ENCODE measurements around the gene DAGLA.
"Not testable (repeated sequence)": the region's sequence is repeated elsewhere in the genome, so short reads cannot be mapped to it uniquely, and the experiment has no call there.

The DAGLA gene

DNA sequence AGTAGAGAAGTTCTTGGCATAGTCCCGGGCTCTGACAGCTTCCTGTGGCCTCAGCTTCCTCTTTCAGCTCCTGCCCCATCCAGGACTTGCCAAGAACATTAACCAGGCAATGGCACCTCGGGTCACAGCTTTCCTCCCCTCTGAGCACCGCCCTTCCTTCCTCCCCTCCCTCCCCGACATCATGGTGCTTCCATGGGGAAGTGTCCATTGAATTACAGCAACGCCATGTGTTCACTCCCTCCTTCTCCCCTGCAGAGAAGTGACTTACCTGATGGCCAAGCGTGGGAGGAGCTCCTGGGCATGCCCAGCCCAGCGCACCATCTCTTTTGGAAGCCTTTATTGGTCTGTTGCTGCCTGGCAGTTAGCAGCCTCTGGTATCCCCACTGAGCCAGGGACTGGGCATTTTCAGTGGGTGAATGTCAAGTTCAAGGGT is 25.8 kb upstream of the DAGLA start:
- in situ Hi-C loops (cut with HindIII; ENCODE audit: low pct_unique_long_range_greater_than_20kb, low sequenced_read_pairs): no loop called here
- TF ChIP-seq JUND (IDR thresholded peaks at IDR 0.05; ENCODE audit: low read depth): no peak
- DNase-seq (ENCODE audit: low read depth in 1 of 2, low spot score in 1 of 2): no peak

DNA sequence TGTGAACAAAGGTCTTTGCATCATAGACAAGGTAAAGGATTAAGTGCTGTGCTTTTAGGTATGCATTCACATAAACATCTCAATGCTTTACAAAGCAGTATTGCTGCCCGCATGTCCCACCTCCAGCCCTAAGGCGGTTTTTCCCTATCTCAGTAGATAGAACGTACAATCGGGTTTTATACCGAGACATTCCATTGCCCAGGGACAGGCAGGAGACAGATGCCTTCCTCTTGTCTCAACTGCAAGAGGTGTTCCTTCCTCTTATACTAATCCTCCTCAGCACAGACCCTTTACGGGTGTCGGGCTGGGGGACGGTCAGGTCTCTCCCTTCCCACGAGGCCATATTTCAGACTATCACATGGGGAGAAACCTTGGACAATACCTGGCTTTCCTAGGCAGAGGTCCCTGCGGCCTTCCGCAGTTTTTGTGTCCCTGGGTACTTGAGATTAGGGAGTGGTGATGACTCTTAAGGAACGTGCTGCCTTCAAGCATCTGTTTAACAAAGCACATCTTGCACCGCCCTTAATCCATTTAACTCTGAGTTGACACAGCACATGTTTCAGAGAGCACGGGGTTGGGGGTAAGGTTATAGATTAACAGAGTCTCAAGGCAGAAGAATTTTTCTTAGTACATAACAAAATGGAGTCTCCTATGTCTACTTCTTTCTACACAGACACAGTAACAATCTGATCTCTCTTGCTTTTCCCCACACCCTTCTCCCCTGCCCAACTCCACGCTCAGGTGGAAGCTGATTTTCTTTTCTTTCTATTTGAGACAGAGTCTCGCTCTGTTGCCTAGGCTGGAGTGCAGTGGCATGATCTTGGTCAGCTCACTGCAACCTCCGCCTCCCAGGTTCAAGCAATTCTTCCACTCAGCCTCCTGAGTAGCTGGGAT is 24.7 kb upstream of the DAGLA start:
- DNase-seq (ENCODE audit: low read depth in 1 of 2, low spot score in 1 of 2); in situ Hi-C loops (cut with HindIII; ENCODE audit: low pct_unique_long_range_greater_than_20kb, low sequenced_read_pairs): not testable (repeated sequence)

DNA sequence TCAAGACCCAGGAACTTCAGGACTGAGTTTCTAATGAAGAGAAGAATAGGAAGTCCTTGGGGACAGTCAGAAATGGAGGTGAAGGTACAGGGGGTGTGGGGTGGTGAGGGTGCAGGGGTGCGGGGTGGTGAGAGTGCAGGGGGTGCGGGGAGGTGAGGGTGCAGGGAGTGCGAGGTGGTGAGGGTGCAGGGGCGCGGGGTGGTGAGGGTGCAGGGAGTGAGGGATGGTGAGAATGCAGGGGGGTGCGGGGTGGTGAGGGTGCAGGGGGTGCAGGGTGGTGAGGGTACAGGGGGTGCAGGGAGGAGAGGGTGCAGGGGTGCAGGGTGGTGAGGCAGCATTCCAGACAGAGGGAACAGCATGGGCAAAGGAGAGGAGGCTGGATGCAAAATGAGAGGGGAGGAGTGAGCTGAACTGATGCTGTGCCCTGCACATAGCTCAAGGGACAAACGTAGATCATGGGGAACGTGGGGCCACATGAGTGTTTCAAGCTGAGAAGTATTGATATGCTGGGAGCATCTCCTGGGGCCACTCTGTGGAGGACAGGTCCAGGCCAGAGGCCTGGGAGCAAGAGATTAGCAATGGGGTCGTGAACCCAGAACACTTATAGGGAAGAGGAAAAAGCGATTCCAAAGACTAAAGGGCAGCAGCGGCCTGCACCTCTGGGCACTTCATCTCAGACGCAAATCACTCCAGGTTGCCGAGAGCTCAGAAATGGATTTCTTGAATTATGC is 23.7 kb upstream of the DAGLA start:
- TF ChIP-seq JUND (IDR thresholded peaks at IDR 0.05; ENCODE audit: low read depth): no peak
- in situ Hi-C loops (cut with HindIII; ENCODE audit: low pct_unique_long_range_greater_than_20kb, low sequenced_read_pairs): no loop called here
- no peak for DNase-seq (ENCODE audit: low read depth in 1 of 2, low spot score in 1 of 2)

DNA sequence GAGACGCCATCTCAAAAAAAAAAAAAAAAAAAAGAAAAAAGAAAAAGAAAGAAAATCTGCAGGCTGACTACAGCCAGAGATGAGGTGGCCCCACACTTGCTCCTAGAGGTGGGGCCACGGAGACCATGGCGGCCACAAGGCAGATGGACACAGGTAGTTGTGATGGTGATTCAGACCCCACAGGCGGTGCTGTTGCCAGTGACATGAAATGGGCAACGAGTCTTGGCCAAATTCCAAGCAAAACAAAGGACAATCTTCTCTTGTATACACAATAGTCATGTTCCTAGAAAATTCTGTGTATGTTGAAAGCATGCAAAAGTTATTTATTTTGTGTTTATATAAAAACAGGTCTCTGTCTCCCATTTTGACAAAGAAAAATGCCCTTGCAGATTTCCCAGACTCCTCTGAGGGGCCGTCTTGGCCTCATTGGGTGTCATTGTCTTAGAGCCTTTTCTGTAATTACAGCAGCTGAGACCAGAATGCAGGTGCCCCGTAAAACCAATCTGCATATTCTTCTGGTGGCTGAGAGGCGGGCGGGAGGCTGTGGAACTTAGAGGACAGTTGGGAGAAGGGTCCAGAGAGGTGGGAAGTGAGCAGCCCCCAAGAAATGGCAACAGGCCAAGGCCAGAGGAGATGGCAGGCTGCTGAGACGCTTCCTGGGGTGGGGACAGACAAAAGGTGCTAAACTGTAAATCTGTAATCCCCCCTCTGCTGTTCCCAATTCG is 22.5 kb upstream of the DAGLA start:
- in situ Hi-C loops (cut with HindIII; ENCODE audit: low pct_unique_long_range_greater_than_20kb, low sequenced_read_pairs): no loop called here
- DNase-seq (ENCODE audit: low read depth in 1 of 2, low spot score in 1 of 2): no peak
- no peak for TF ChIP-seq JUND (IDR thresholded peaks at IDR 0.05; ENCODE audit: low read depth)

DNA sequence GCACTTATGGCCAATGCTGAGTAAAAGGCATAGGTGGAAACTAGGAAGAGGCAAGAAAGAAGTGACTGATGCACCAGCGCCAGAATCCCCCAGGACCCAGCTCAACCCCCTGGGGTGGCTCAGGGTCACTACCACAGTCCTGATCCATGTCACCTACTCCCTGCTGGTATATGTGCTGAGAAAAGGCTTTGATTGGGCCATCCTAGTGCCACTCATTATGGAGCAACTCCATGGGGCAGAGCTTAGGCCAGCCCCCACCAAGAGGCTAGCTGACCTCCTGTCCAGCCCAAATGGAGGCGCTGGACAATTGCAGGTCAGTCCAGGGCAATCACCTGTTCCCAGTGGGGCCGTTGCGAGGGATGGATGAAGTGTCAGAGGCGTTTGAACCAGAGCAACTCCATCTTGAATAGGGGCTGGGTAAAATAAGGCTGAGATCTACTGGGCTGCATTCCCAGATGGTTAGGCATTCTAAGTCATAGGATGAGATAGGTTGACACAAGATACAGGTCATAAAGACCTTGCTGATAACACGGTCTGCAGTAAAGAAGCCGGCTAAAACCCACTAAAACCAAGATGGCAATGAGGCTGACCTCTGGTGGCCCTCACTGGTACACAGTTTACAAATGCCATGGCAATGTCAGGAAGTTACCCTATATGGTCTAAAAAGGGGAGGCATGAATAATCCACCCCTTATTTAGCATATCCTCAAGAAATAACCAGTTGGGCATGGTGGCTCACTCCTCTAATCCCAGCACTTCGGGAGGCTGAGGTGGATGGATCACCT is 20.6 kb upstream of the DAGLA start:
- TF ChIP-seq JUND (IDR thresholded peaks at IDR 0.05; ENCODE audit: low read depth): no peak
- in situ Hi-C loops (cut with HindIII; ENCODE audit: low pct_unique_long_range_greater_than_20kb, low sequenced_read_pairs): no loop called here
- peak in 1 of 2 experiments; percentile 63 for DNase-seq (ENCODE audit: low read depth in 1 of 2, low spot score in 1 of 2)

DNA sequence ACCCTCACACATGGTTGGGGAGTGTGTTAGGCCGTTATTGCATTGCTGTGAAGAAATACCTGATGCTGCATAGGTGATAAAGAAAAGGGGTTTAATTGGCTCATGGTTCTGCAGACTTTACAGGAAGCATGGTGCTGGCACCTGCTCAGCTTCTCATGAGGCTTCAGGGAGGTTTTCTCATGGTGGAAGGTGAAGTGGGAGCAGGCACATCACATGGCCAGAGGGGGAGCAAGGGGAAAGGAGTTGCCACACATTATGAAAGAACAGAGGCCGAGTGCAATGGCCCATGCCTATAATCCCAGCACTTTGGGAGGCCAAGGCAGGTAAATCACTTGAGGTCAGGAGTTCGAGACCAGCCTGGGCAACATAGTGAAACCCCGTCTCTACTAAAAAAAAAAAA is 19.2 kb upstream of the DAGLA start:
- in situ Hi-C loops (cut with HindIII; ENCODE audit: low pct_unique_long_range_greater_than_20kb, low sequenced_read_pairs): not testable (repeated sequence)

DNA sequence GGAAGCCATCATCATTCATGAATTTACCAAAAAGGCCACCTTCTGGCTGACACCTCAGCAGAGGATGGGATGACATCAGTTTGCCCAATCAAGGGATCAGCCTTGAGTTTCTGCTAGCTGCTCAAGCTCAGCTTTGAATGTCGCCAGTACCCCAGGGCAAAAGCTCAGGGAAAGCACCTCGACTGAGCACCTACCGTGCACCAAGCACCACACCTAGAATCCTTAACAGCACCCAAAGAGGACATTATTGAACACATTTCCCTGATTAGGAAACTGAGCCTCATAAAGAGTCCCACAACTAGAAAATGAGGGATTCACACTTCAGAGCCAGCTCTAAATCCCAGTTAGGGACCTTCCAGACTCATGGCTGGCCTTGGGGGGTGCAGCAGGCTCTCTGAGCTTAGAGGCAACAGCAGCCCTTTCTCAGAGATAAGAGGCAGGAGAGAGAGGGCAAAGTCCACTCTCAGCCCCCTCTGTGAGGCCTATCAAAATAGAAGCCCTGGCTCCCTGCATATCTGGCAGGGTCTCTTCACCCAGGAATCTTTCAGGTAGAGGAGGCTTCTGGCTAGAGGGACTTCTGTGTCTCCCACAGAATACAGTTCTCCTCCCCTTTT is 13.4 kb upstream of the DAGLA start:
- no peak for DNase-seq (ENCODE audit: low read depth in 1 of 2, low spot score in 1 of 2)
- no peak for TF ChIP-seq JUND (IDR thresholded peaks at IDR 0.05; ENCODE audit: low read depth)
- in situ Hi-C loops (cut with HindIII; ENCODE audit: low pct_unique_long_range_greater_than_20kb, low sequenced_read_pairs): no loop called here

More for the DNA sequence above, 19.2 kb upstream of the DAGLA start:
- peak in 1 of 2 experiments; percentile 68 for DNase-seq (ENCODE audit: low read depth in 1 of 2, low spot score in 1 of 2)

DNA sequence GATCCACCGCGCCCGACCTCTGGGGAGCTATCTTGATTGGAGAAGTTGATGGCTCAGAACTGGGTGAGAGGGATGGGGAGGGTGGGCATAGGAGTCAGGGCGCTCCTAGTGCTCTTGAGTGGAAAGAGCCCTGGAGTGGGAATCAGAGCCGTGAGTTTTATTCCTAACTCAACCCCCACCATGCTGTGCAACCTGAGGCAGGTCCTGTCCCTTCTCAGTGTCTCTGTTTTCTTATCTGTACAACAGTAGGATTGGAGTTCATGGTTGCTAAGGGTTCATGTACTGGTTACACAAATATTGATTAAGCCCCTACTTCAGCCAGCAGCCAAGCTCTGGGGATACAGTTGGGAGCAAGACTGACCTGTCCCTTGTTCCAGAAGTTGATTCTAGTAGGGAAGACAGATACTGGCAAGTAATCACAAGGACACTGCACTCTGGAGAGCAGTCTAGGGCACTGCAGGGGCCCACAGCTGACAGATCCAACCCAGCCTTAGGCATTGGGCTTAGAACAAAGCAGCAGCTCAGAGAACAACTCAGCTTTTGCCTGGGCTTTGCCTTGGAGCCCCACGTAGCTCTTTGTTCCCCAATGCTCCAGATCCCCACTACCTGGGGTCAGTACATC is 12.4 kb upstream of the DAGLA start:
- TF ChIP-seq JUND (IDR thresholded peaks at IDR 0.05; ENCODE audit: low read depth): no peak
- no peak for DNase-seq (ENCODE audit: low read depth in 1 of 2, low spot score in 1 of 2)
- in situ Hi-C loops (cut with HindIII; ENCODE audit: low pct_unique_long_range_greater_than_20kb, low sequenced_read_pairs): no loop called here

DNA sequence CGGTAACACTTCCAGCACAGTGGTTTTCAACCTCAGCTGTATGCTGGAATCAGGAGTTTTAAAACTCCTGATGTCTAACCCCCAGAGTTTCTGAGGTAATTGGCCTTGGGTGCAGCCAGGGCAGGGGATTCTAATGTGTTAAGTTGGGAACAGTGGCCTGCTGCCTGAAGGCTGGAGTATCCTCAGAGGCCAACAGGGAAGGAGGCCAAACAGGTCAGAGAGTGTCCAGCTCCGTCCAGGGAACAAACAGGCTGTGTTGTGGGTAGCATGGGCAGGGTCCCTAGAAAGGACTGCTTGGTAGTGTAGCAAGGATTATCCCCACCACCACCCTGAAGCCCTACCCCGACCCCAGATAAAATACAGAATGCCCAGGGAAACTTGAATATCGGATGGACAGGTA is 10.8 kb upstream of the DAGLA start:
- TF ChIP-seq JUND (IDR thresholded peaks at IDR 0.05; ENCODE audit: low read depth): no peak
- no peak for DNase-seq (ENCODE audit: low read depth in 1 of 2, low spot score in 1 of 2)
- in situ Hi-C loops (cut with HindIII; ENCODE audit: low pct_unique_long_range_greater_than_20kb, low sequenced_read_pairs): no loop called here

DNA sequence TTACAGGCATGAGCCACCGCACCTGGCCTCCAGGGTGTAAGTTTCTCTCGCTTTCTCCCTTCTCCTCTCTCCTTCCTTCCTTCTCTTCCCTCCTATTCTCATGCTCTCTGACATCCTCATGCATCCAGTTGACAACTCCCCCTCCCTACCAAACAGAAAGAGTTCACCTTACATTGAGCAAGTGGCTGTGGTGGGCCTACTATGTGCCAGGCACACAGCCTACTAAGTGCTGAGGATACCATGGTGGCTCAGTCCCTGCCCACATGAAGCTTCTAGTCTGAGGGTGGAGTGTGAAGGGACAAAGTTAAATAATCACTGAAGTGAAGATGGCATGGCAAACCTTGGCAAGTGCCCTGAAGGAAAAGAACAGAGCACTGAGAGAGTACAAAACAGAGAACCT is 9.6 kb upstream of the DAGLA start:
- DNase-seq (ENCODE audit: low read depth in 1 of 2, low spot score in 1 of 2): no peak
- in situ Hi-C loops (cut with HindIII; ENCODE audit: low pct_unique_long_range_greater_than_20kb, low sequenced_read_pairs): no loop called here

DNA sequence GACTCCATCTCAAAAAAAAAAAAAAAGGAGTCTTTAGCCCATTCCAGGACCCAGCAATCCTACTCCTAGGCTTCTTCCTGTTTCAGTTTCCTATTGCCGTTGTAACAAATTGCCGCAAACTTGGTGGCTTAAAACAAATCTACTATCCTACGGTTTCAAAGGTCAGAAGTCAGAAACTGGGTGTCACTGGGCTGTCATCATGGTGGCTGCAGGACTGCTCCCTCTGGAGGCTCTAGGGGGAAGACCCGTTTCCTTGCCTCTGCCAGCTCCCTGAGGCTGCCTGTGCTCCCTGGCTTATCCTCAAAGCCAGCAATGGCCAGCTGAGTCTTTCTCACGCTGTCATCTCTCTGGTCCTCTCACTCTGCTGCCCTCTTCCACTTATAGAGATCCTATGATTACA is 8.7 kb upstream of the DAGLA start:
- no peak for TF ChIP-seq JUND (IDR thresholded peaks at IDR 0.05; ENCODE audit: low read depth)
- peak in 1 of 2 experiments; percentile 61 for DNase-seq (ENCODE audit: low read depth in 1 of 2, low spot score in 1 of 2)
- in situ Hi-C loops (cut with HindIII; ENCODE audit: low pct_unique_long_range_greater_than_20kb, low sequenced_read_pairs): no loop called here

More for the DNA sequence above, 9.6 kb upstream of the DAGLA start:
- TF ChIP-seq JUND (IDR thresholded peaks at IDR 0.05; ENCODE audit: low read depth): no peak

DNA sequence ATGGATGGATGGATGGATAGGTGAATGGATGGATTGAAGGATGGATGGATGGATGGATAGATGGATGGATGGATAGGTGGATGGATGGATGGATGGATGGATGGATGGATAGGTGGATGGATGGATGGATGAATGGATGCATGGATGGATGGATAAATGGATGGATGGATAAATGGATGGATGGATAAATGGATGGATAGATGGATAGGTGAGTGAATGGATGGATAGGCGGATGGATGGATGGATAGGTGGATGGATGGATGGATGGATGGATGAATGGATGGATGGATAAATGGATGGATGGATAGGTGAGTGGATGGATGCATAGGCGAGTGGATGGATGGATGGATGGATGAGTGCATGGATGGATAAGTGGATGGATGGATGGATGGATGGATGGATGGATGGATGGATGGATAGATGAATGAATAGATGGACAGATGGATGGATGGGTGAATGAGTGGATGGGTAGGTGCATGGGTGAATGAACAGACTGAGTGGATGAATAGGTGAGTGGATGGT is 6.2 kb upstream of the DAGLA start:
- in situ Hi-C loops (cut with HindIII; ENCODE audit: low pct_unique_long_range_greater_than_20kb, low sequenced_read_pairs): not testable (repeated sequence)

More for the DNA sequence above, 6.2 kb upstream of the DAGLA start:
- not testable (repeated sequence) for DNase-seq (ENCODE audit: low read depth in 1 of 2, low spot score in 1 of 2)

All from T47D (cell line).